Activated T-helper 17 cell treated with anti-CD3 and anti-CD28 coated beads, Interleukin-2, amount 50 U/mL, for 72 hours (primary cell): ENCODE data around the gene SMTN. TPM values are rescaled to one million over a fixed set of nuclear protein-coding genes. Genes with fewer than 3 reads are reported as not detected.

Source experiments
- ATAC-seq: fragments of 150-1000 bp; cut with Tn5 transposase; replicated peaks from 2 replicates; pipeline ENCODE4 v1.10.0; 2021; ENCODE audit warnings: mild to moderate bottlenecking, moderate library complexity
- H3K27ac Mint-ChIP-seq: one replicate; pipeline ENCODE4 v1.8.0; 2022; ENCODE audit warnings: mixed read lengths
- H3K27me3 Mint-ChIP-seq: one replicate; pipeline ENCODE4 v1.8.0; 2022; ENCODE audit warnings: mixed read lengths
- H3K36me3 Mint-ChIP-seq: one replicate; pipeline ENCODE4 v1.8.0; 2022; ENCODE audit warnings: low read depth, mild to moderate bottlenecking, mixed read lengths
- H3K4me1 Mint-ChIP-seq: one replicate; pipeline ENCODE4 v1.8.0; 2022; ENCODE audit warnings: mixed read lengths
- H3K4me3 Mint-ChIP-seq: one replicate; pipeline ENCODE4 v1.8.0; 2022; ENCODE audit warnings: mild to moderate bottlenecking, mixed read lengths
- H3K9me3 Mint-ChIP-seq: one replicate; pipeline ENCODE4 v1.8.0; 2022; ENCODE audit warnings: mixed read lengths
- total RNA-seq, 2 donors: library from RNA; stranded (reverse); gene quantifications; one replicate each; pipeline ENCODE4 v1.2.3, GENCODE V29; 2022

The SMTN gene
- total RNA-seq, 2 donors from 2014 or later: 42.6 to 58.4 TPM

GRCh38 chr22:31148488-31148887, 67.4 kb downstream of the SMTN start:
- no peak overlapping the region for H3K27ac Mint-ChIP-seq
- H3K4me3 Mint-ChIP-seq: no peak overlapping the region
- no peaks in the 10 kb centered on the region for H3K36me3 Mint-ChIP-seq
- no peaks in the 10 kb centered on the region for H3K4me1 Mint-ChIP-seq
- peaks cover 3% of the 10 kb centered on the region for H3K27me3 Mint-ChIP-seq
- ATAC-seq: no peak
- no peaks in the 10 kb centered on the region for H3K9me3 Mint-ChIP-seq

DNA sequence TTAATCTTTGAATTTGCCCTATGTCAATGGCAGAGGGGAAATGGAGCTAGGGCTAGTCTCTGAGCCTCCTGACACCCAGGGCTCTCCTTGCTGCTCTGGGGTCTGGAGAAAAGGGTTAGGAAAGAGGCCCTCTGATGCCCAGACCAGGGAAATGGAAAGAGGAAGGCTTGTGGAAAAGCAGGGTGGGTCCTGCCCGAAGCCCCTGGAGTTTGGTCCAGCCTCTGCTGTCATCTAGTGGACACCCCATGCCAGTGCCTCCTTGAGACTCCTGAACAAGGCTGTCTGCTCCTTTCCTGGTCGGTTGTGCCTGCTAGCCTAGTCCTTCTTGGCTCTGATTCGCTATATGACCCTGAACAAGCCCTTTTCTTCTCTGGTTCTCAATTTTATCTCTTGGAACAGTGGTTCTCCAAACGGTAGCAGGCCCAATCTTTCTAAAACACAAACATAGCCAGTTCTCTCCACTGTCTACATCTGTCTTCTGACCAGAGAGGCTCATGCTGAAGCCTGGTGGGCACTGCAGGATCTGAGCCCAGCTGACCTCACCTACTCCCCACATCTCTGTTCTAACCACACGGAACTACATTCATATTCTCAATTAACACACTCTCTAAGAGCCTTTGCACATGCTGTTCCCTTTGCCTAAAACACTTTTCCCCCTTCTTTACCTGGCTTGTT, 68.0 kb downstream of the SMTN start:
- H3K4me3 Mint-ChIP-seq: no peak overlapping the region
- no peak overlapping the region for H3K27ac Mint-ChIP-seq
- H3K36me3 Mint-ChIP-seq: no peaks in the 10 kb centered on the region
- no peaks in the 10 kb centered on the region for H3K9me3 Mint-ChIP-seq
- peaks cover 3% of the 10 kb centered on the region for H3K27me3 Mint-ChIP-seq
- peak; percentile 66 for ATAC-seq
- H3K4me1 Mint-ChIP-seq: no peaks in the 10 kb centered on the region

DNA sequence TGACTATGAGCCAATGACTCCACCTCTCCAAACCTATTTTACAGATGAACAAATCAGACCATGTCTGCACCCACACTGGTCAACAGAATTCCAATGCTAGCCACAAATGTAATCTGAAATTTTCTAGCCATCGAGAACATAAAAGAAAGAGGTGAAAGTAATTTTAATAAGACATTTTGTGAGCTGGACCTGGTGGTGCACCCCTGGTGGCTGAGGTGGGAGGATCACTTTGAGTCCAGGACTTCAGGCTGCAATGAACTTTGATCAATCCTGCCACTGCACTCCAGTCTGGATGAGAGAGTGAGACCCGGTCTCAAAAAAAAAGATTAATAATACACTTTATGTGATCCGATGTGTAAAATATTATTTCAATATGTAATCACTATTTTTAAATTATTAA, 69.5 kb downstream of the SMTN start:
- Mint-ChIP-seq H3K4me3 (no peak overlapping the region), H3K36me3 (no peaks in the 10 kb centered on the region), H3K4me1 (no peaks in the 10 kb centered on the region), H3K27ac (no peak overlapping the region), H3K27me3 (peaks cover 3% of the 10 kb centered on the region), H3K9me3 (no peaks in the 10 kb centered on the region)
- ATAC-seq: no peak

- no peak overlapping the region for H3K27ac Mint-ChIP-seq
- H3K4me1 Mint-ChIP-seq: no peaks in the 10 kb centered on the region
- H3K27me3 Mint-ChIP-seq: peaks cover 3% of the 10 kb centered on the region
- H3K36me3 Mint-ChIP-seq: no peaks in the 10 kb centered on the region
- no peak for ATAC-seq
- no peaks in the 10 kb centered on the region for H3K9me3 Mint-ChIP-seq
- H3K4me3 Mint-ChIP-seq: no peak overlapping the region
These were observed 70.8 kb downstream of the SMTN start for GRCh38 chr22:31151872-31152271.

- no peak overlapping the region for H3K4me3 Mint-ChIP-seq
- ATAC-seq: no peak
- H3K27ac Mint-ChIP-seq: peak overlapping the region; percentile 59
- H3K36me3 Mint-ChIP-seq: no peaks in the 10 kb centered on the region
- H3K27me3 Mint-ChIP-seq: peaks cover 3% of the 10 kb centered on the region
- no peaks in the 10 kb centered on the region for H3K4me1 Mint-ChIP-seq
- H3K9me3 Mint-ChIP-seq: no peaks in the 10 kb centered on the region
These were observed 72.2 kb downstream of the SMTN start for GRCh38 chr22:31153357-31153756.

Other genes with a start within 250 kb of the SMTN start
- gene MORC2, start 112.5 kb upstream of the SMTN start, total RNA-seq: 10 to 100 TPM; 19.2 to 24.9 TPM
- 10 to 100 TPM; 45.1 to 49.0 TPM for gene TUG1, start 112.1 kb upstream of the SMTN start, total RNA-seq
- 10 to 100 TPM in 1 of 2 donors, 1 to 10 TPM in 1; 4.5 to 20.4 TPM for gene SELENOM, start 26.2 kb downstream of the SMTN start, total RNA-seq
- under 1 TPM; 0.09 to 0.34 TPM for gene INPP5J, start 41.6 kb downstream of the SMTN start, total RNA-seq
- not detected for gene PLA2G3, start 59.2 kb downstream of the SMTN start, total RNA-seq
- gene RNF185, start 78.9 kb downstream of the SMTN start, total RNA-seq: 10 to 100 TPM; 19.3 to 24.6 TPM
- 10 to 100 TPM; 59.5 to 61.4 TPM for gene LIMK2, start 131.0 kb downstream of the SMTN start, total RNA-seq
- 10 to 100 TPM; 11.0 to 24.1 TPM for gene PIK3IP1, start 211.2 kb downstream of the SMTN start, total RNA-seq